ENCODE measurements around the gene MUTYH. TPM values are rescaled to one million over a fixed set of nuclear protein-coding genes. Genes with fewer than 3 reads are reported as not detected.

The MUTYH gene
- total RNA-seq, 1 experiment from 2014 or later, result 40.8 TPM

DNA sequence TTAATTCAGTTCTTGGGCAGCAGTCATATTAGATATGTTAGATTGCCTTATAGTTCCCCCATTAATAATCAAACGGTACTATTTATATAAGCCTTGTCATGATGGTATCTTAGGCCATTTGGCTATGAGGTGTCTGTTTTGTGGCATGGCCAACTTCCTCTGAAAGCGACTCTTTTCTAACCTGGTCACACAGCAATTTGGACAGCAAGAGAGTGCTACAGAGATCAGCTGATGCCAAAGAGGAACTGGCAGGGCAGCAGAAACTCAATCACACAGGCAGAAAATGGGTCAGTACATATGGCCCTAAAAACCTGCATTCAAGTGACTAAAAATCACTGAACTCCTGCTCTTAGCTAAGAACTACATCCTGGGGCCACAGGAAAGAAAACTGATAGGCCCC lies 13.4 kb upstream of the MUTYH start:
- no peak for ATAC-seq
- intact Hi-C loops (cut with micrococcal nuclease; ENCODE audit: unreplicated experiment), result no loop called here
- no peak overlapping the region for H3K27ac ChIP-seq (ENCODE audit: low read length)
- no peaks in the 10 kb centered on the region for H3K4me1 ChIP-seq (ENCODE audit: control insufficient read depth, insufficient read depth, low read length)
- CTCF ChIA-PET, result no interaction called here
- no peak overlapping the region for H3K4me3 ChIP-seq (ENCODE audit: low read depth in 2 of 2, low read length in 2 of 2)
- BruUV-seq (replicated peaks), result no TSS peak
- TF ChIP-seq CTCF (IDR thresholded peaks at IDR 0.05) (no peak), TCF7L2 (IDR thresholded peaks at IDR 0.05; ENCODE audit: low read depth, low read length) (no peak), REST (IDR thresholded peaks at IDR 0.05; ENCODE audit: insufficient read depth in 1 of 2, low read depth in 2 of 2, low read length in 1 of 2) (no peak), SIN3A (IDR thresholded peaks at IDR 0.05; ENCODE audit: borderline replicate concordance, insufficient read depth, low read depth, low read length) (no peak), POLR2AphosphoS5 (IDR thresholded peaks at IDR 0.05; ENCODE audit: low read depth, low read length) (no peak)
- in situ Hi-C loops (cut with HindIII; ENCODE audit: low pct_unique_long_range_greater_than_20kb, low sequenced_read_pairs), result no loop called here
- H3K36me3 ChIP-seq (ENCODE audit: control insufficient read depth, insufficient read depth, low read length), result no peaks in the 10 kb centered on the region
- no peaks in the 10 kb centered on the region for H3K27me3 ChIP-seq (ENCODE audit: control insufficient read depth, insufficient read depth, low read length)
- H3K9me3 ChIP-seq (ENCODE audit: control insufficient read depth, insufficient read depth, low read depth, low read length), result no peaks in the 10 kb centered on the region
- POLR2A ChIA-PET, result no interaction called here
- no peak for DNase-seq (ENCODE audit: low read depth, low spot score)

DNA sequence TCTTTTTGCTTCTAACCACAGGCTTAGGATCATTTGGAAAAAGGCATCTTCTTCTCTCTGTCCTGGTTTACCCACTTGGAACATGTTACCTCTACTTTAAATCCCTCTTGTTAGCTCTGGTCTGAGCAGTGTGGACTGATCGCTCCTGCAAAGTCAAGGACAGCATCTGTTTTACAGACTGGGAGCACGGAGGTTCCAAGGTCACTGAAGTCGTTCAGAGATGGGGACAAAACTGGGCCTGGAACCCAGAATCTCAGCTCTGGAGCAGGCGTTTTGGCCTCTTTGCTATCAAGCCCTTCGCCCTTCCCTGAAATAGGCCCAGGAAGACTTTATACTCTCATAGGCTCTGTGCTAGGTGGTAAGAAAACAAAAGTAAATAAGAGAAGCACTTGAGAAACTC lies 11.3 kb upstream of the MUTYH start:
- Histone ChIP-seq H3K36me3 (ENCODE audit: control insufficient read depth, insufficient read depth, low read length) (no peaks in the 10 kb centered on the region), H3K4me3 (ENCODE audit: low read depth in 2 of 2, low read length in 2 of 2) (no peak overlapping the region), H3K4me1 (ENCODE audit: control insufficient read depth, insufficient read depth, low read length) (no peaks in the 10 kb centered on the region), H3K27me3 (ENCODE audit: control insufficient read depth, insufficient read depth, low read length) (no peaks in the 10 kb centered on the region), H3K9me3 (ENCODE audit: control insufficient read depth, insufficient read depth, low read depth, low read length) (no peaks in the 10 kb centered on the region), H3K27ac (ENCODE audit: low read length) (no peak overlapping the region)
- ATAC-seq (no peak), DNase-seq (ENCODE audit: low read depth, low spot score) (no peak)
- POLR2A ChIA-PET, result no interaction called here
- intact Hi-C loops (cut with micrococcal nuclease; ENCODE audit: unreplicated experiment) (no loop called here), in situ Hi-C loops (cut with HindIII; ENCODE audit: low pct_unique_long_range_greater_than_20kb, low sequenced_read_pairs) (no loop called here)
- CTCF ChIA-PET, result no interaction called here
- TF ChIP-seq TCF7L2 (IDR thresholded peaks at IDR 0.05; ENCODE audit: low read depth, low read length) (no peak), CTCF (IDR thresholded peaks at IDR 0.05) (no peak), SIN3A (IDR thresholded peaks at IDR 0.05; ENCODE audit: borderline replicate concordance, insufficient read depth, low read depth, low read length) (no peak), REST (IDR thresholded peaks at IDR 0.05; ENCODE audit: insufficient read depth in 1 of 2, low read depth in 2 of 2, low read length in 1 of 2) (no peak), POLR2AphosphoS5 (IDR thresholded peaks at IDR 0.05; ENCODE audit: low read depth, low read length) (no peak)
- BruUV-seq (replicated peaks), result no TSS peak
